NCI-H187 treated with DMSO at 0.1 percent for 48 hours (cell line): ENCODE data around the gene TUBGCP2.
A peak's percentile ranks its signal among the peaks of the same experiment; 100 is the strongest.
"Not testable (repeated sequence)": the region's sequence is repeated elsewhere in the genome, so short reads cannot be mapped to it uniquely, and the experiment has no call there.

Experiments used
- DNase-seq: peaks from one replicate; lab custom pipeline; 2025; lab: John Stamatoyannopoulos, UW

TUBGCP2 gene

DNA sequence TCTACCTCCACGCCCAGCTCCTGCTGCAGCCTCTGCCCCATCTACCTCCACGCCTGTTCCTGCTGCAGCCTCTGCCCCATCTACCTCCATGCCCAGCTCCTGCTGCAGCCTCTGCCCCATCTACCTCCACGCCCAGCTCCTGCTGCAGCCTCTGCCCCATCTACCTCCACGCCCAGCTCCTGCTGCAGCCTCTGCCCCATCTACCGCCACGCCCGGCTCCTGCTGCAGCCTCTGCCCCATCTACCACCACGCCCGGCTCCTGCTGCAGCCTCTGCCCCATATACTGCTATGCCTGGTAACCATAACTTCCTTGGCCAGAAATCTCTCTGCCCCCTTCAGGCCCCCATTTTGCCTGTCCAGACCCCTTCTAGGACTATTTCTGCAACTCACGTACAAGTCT, 43.6 kb downstream of the TUBGCP2 start:
- not testable (repeated sequence) for DNase-seq

DNA sequence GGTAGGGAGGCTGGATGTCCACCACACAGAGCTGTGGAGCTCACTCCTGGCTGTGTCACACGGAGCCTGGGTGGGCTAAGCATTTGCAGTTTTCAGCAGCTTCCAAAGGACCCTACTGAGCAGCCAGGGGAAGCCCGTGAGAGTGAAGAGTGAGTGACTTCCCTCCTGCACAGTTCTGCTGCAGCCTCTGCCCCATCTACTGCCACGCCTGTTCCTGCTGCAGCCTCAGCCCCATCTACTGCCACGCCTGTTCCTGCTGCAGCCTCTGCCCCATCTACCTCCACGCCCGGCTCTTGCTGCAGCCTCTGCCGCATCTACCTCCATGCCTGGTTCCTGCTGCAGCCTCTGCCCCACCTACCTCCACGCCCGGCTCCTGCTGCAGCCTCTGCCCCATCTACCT, 44.2 kb downstream of the TUBGCP2 start:
- DNase-seq = no peak

DNA sequence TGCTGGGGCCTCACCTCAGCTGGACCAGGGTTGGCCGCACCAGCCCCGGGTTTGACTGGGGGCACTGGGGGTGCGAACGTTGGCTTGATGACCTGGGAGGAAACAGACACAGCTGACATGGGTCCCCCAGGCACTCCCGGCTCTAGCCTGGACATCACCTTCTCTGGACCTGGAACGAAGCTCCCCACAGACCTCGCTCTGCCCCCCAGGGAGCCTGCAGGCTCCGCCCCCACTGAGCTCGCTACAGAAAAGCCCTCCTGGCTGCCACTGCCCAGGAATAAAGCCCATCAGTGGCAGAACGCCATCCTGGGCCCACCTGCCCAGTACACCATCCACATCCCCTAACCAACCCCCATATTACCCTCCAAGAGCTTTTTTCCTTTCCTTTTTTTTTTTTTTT, 45.0 kb downstream of the TUBGCP2 start:
- no peak for DNase-seq

GRCh38 chr10:133262696-133263095, 46.0 kb downstream of the TUBGCP2 start:
- DNase-seq = peak; percentile 37

- DNase-seq = no peak
These were observed 46.8 kb downstream of the TUBGCP2 start for GRCh38 chr10:133261726-133262325.

DNA sequence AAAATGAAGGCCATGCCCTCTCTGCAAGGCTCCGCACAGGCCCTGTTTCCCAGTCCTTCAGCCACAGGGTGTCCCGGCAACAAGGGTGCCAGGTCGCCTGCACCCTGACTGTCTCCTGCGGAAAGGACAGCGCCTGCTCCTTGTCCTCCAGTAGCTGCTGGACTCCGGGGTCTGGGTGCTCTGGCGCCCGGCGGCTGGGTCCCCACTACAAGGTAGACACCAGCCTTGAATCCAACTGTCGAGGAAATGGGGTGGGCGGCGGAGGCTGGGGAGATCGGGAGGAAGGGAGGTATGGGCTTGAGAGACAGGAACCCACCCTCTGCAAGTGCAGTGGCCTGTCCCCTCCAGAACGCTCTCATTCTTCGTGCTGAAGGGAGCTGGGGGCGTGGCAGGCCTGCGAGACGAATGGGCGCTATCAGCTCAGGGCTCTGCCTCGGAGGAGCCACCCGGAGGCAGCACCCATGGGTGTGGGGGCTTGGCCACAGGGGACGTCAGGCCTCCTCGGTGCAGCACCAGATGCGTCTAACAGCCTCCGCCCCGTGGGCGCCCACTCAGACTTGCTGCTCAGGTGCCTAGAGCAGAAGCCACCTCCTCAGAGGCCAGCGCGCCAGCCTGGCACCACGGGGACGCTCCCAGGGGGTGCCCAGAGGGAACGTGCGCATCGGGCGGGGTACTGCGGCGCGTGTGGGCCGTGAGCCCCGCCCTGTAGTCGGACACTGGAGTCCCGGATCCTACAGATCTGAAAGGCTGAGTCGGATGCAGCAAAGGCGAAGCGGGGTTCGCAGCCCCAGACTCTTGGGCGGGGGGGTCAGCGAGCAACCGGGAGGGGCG, 47.6 kb downstream of the TUBGCP2 start:
- no peak for DNase-seq

- DNase-seq = no peak
These were observed 49.1 kb downstream of the TUBGCP2 start for GRCh38 chr10:133259602-133259989.

GRCh38 chr10:133258818-133259601, 49.7 kb downstream of the TUBGCP2 start:
- no peak for DNase-seq

- no peak for DNase-seq
These were observed 50.4 kb downstream of the TUBGCP2 start for GRCh38 chr10:133258066-133258817.

DNA sequence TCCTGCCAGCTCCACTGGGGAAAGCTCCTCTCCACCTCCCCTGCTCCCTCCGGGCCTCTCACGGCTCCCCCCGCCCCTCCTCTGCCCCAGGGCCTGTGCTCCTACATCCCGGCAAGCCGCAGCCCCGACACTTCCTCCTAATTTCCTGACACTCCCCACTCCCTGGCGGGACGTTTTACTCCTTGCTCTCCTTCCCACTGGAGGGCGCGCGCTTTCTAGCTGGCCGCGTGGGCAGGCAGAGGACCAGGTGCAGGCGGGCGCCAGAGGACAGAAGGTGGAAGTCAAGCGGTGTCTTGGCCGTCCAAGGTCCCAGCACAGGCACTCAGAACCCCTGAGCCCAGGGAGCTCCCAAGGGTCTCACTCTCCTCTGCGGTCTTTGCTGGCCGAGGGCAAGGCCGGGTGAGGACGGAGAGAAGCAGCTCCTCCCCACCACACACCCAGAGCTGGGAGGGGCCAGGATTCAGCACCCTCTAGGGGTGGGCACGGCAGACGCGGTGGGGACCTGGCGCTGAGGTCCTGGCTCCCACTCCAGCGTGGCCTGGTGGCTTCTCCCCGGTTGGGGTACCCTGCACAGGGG, 51.1 kb downstream of the TUBGCP2 start:
- DNase-seq = no peak

DNA sequence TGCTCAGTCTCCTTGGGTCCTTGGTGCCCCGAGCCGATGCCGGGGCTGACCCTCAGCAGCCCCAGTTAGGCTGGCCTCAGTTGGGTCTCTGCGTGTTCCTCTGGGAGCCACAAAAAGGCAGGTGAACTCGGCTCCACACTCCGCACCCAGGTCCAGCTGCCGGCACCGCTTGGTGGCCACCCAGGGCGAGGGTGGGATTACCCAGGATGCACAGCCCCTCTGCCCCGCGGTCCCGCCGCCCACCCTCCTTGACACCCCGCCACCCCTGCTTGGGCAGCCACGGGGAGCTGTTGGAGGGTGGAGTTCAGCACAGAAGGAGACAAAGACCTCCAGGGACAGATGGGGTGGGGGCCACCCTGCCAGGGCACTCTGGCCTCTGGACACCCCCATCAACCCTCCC, 53.3 kb downstream of the TUBGCP2 start:
- DNase-seq = no peak

DNA sequence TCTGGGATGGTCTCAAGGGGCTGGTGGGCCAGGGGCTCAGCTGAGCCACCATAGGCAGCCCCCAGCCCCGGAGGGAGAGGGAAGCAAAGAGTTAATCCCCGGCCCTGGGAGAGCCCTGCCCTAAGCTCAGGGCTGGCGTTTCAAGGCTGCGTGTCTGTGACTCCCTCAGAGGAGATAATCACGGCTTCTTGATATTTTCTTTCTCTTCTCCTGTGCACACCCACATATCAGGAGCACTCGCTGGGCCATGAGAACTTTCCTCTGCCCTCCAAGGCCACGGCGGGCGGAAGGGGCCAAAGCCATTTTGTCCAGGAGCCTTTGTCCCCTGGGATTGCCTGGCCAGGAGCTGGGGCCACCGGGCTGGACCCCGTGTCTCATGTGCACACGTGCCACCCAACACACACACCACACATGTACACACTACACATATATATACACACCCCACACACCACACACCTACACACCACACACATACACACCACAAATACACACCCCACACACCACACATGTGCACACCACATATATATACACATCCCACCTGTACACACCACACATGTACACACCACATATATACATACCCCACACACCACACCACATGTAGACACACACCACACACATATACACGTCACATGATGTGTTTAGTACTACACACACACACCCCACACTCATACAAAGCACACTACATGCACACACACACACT, 54.1 kb downstream of the TUBGCP2 start:
- no peak for DNase-seq

GRCh38 chr10:133253361-133253955, 55.2 kb downstream of the TUBGCP2 start:
- no peak for DNase-seq

DNA sequence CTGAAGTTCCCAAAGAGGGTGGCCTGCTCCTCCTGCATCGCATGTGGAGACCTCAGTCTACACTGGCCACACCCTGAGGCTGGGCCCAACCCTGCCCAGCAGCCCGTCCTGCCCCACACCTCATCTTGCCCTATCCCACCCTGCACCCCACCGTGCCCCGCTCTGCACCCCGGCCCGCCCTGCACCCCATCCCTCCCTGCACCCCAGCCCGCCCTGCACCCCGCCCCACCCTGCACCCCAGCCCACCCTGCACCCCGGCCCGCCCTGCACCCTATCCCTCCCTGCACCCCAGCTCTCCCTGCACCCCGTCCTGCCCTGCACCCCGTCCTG, 56.5 kb downstream of the TUBGCP2 start:
- no peak for DNase-seq

DNA sequence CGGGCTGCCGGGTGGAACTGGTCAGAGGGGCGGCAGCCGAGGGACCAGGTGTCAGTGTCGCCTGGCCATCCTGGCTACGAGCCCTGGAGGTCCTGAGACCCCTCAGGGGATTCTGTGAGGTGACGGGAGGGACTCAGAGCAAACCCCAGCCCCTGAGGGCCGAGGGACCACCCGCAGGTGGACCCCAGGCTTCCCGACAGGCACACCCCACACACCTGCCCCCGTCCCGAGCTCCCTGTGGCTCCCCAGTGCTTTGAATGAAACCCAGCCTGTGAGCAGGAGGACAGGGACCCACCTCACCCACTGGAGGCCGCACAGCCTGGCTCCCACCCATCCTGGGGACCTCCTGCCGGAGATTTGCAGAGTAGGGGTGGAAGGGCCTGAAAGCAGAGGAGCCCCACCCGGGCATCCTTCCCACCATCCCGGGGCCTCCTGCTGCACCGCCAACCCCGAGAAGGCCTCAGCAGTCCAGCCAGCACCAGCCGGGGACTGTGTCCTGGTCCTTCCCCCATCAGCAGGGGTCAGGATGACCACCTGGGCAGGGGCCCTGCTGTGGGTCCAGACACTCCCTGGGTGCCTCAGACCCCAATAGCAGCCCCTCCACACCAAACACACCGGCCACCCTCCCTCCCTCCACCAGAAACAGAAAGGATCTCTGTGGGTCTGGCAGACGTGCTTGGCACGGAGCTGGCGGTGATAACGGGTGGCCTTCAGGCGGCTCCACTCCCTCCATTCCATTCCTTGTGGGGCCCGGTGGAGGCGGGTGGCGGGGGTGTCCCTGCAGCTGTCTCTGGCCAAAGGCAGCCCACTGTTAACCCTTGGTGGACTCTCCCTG, 57.1 kb downstream of the TUBGCP2 start:
- DNase-seq = no peak

DNA sequence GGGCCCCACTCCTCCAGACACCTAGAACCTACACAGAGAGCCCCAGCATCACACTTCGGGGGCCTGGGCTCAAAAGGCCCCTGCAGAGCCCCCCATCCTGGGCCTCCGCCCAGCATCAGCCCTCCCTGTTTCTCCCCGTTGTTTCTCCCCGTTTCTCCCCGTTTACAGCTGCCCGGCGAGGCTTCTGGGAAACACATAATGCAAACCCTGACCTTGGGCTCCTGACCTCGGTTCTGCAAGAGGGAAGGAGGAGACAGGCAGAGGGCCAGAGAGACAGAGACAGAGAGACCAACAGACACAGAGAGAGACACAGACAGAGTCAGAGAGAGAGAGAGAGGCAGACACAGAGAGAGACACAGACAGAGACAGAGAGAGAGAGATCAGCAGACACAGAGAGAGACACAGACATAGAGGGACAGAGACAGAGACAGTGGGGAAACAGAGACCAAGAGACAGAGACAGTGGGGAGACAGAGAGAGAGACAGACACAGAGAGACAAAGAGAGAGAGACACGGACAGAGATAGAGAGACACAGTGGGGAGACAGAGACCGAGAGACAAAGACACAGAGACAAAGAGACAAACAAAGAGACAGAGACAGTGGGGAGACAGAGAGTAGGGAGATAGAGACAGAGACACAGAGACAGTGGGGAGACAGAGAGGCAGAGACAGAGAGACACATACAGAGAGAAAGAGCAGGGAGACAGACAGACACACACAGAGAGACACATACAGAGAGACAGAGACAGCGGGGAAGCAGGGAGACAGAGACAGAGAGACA, 58.5 kb downstream of the TUBGCP2 start:
- no peak for DNase-seq

DNA sequence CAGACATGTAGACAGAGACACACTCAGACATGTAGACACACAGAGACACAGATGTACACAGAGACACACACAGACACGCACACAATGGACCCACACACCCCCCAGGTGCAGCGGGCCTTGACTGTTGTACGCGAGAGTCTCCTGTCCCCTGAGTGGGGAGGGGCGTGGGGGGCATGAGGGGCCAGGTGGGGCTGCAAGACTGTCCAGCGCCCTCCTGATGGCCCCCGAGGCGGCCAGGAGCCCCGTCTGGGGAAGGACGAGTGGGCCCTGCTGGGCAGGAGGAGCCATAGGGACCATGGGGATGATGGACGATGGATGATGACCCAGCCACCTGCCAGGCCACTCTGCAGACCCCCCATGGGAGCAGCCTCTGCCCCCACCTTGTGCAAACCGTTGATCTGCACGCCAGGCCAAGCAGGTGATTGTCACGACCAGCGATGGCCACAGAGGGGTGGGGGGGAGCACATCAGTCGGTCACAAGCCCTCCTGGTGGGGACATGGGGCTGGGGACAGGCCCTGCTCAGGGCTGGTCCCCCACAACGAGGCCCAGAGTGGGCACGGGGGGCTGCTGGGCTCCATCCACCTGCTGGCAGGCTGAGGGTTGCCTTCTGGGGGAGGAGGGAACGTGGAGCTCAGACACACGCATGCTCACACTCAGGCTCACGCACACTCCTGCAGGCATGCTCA, 59.4 kb downstream of the TUBGCP2 start:
- DNase-seq = no peak

DNA sequence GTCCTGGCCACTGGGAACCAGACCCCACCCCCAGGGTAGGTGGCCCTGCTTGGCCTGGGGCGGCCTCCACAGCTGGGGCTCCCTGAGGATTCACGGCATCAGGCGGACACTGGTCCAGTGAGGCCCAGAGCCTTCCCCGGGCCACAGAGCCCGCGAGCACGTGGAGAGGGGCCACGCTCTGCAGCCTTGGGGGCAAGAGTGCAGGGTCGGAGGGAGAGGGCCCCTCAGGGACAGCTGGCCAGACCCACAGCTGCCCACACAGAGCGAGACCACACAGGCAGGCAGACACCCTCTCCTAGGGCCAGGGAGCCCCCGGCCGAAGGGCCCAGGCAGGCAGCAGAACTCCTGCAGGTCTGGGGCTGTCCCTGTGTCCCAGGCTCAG, 60.3 kb downstream of the TUBGCP2 start:
- DNase-seq = no peak
